Transverse colon (tissue), 4 donors: Measurements from ENCODE around the gene CRAMP1.

Source experiments
- EP300 ChIP-seq: sonication (generic); formaldehyde crosslinking; IDR thresholded peaks from one replicate; pipeline ENCODE4 v1.6.1; 2017; ENCODE audit warnings: antibody characterized with exemption, low read depth
- POLR2A ChIP-seq: fragments of 450-650 bp; IDR thresholded peaks from one replicate; pipeline ENCODE4 v1.6.1; 2016; ENCODE audit warnings: antibody characterized with exemption, mild to moderate bottlenecking, moderate library complexity
- POLR2AphosphoS5 ChIP-seq, 3 donors: sonication (generic); formaldehyde crosslinking; IDR thresholded peaks; one replicate each; pipeline ENCODE4 v1.6.1; 2016; ENCODE audit warnings: antibody characterized with exemption in 3 of 3
- TF ChIP-seq, protein P1 (sequence below), 5 experiments: fragments of 200-600 bp in 3 of 5; fragments of 450-650 bp in 2 of 5; sonication (generic) in 3 of 5; IDR thresholded peaks; 1 replicate in 2 of 5; 2 replicates in 3 of 5; pipeline ENCODE4 v1.5.1; 2016 to 2017; ENCODE audit warnings: antibody characterized with exemption in 5 of 5, inconsistent platforms in 3 of 5, mild to moderate bottlenecking in 2 of 5, moderate library complexity in 1 of 5

- TF ChIP-seq POLR2AphosphoS5 (IDR thresholded peaks at IDR 0.05) (no peak), POLR2A (no peak), EP300 (no peak)
- TF ChIP-seq, protein P1, sequence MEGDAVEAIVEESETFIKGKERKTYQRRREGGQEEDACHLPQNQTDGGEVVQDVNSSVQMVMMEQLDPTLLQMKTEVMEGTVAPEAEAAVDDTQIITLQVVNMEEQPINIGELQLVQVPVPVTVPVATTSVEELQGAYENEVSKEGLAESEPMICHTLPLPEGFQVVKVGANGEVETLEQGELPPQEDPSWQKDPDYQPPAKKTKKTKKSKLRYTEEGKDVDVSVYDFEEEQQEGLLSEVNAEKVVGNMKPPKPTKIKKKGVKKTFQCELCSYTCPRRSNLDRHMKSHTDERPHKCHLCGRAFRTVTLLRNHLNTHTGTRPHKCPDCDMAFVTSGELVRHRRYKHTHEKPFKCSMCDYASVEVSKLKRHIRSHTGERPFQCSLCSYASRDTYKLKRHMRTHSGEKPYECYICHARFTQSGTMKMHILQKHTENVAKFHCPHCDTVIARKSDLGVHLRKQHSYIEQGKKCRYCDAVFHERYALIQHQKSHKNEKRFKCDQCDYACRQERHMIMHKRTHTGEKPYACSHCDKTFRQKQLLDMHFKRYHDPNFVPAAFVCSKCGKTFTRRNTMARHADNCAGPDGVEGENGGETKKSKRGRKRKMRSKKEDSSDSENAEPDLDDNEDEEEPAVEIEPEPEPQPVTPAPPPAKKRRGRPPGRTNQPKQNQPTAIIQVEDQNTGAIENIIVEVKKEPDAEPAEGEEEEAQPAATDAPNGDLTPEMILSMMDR (IDR thresholded peaks at IDR 0.05), result no peak
Observed at GRCh38 chr16:1619976-1620375, 7.8 kb downstream of the CRAMP1 start.
